ENCODE results near the gene SLC22A4.

SLC22A4 gene

GRCh38 chr5:132325691-132326090 lies 31.5 kb downstream of the SLC22A4 start:
- DNase-seq (ENCODE audit: low spot score): no peak
- TF ChIP-seq CTCF (IDR thresholded peaks at IDR 0.05; ENCODE audit: extremely low read depth, missing control alignments): no peak

- no peak for DNase-seq (ENCODE audit: low spot score)
- no peak for TF ChIP-seq CTCF (IDR thresholded peaks at IDR 0.05; ENCODE audit: extremely low read depth, missing control alignments)
Measured at GRCh38 chr5:132327252-132327955, 33.2 kb downstream of the SLC22A4 start.

GRCh38 chr5:132334812-132335211 lies 40.6 kb downstream of the SLC22A4 start:
- no peak for DNase-seq (ENCODE audit: low spot score)
- no peak for TF ChIP-seq CTCF (IDR thresholded peaks at IDR 0.05; ENCODE audit: extremely low read depth, missing control alignments)

GRCh38 chr5:132335402-132335801 lies 41.2 kb downstream of the SLC22A4 start:
- DNase-seq (ENCODE audit: low spot score): no peak
- no peak for TF ChIP-seq CTCF (IDR thresholded peaks at IDR 0.05; ENCODE audit: extremely low read depth, missing control alignments)

GRCh38 chr5:132339502-132339901 lies 45.3 kb downstream of the SLC22A4 start:
- TF ChIP-seq CTCF (IDR thresholded peaks at IDR 0.05; ENCODE audit: extremely low read depth, missing control alignments): no peak
- DNase-seq (ENCODE audit: low spot score): no peak

GRCh38 chr5:132342291-132343180 lies 48.3 kb downstream of the SLC22A4 start:
- DNase-seq (ENCODE audit: low spot score): no peak
- no peak for TF ChIP-seq CTCF (IDR thresholded peaks at IDR 0.05; ENCODE audit: extremely low read depth, missing control alignments)
